Suprapubic skin (tissue), 3 donors: ENCODE data around the gene FBXO10.

Experiments
- CTCF ChIP-seq, 2 donors: fragments of 200-600 bp in 1 of 2; fragments of 450-650 bp in 1 of 2; sonication (generic) in 1 of 2; IDR thresholded peaks; one replicate each; pipeline ENCODE4 v1.5.1; 2016 to 2019; ENCODE audit warnings: antibody characterized with exemption in 2 of 2, mild to moderate bottlenecking in 1 of 2, moderate library complexity in 1 of 2
- POLR2AphosphoS5 ChIP-seq, 3 donors: sonication (generic); formaldehyde crosslinking; IDR thresholded peaks; one replicate each; pipeline ENCODE4 v1.6.1; 2017; ENCODE audit warnings: antibody characterized with exemption in 3 of 3

- no peak for TF ChIP-seq CTCF (IDR thresholded peaks at IDR 0.05)
- TF ChIP-seq POLR2AphosphoS5 (IDR thresholded peaks at IDR 0.05) = no peak
Measured at GRCh38 chr9:37464006-37464405, 112.2 kb downstream of the FBXO10 start.
